Measurements from ENCODE around the gene ACACB.

Gene ACACB

GRCh38 chr12:109255377-109255776 is 139.0 kb downstream of the ACACB start:
- DNase-seq (ENCODE audit: low read depth in 3 of 3) = no peak

- DNase-seq (ENCODE audit: low read depth in 3 of 3) = no peak
Measured at GRCh38 chr12:109256011-109256410, 139.6 kb downstream of the ACACB start.

- no peak for DNase-seq (ENCODE audit: low read depth in 3 of 3)
Measured at GRCh38 chr12:109258201-109258600, 141.8 kb downstream of the ACACB start.

GRCh38 chr12:109258607-109259544 is 142.5 kb downstream of the ACACB start:
- no peak for DNase-seq (ENCODE audit: low read depth in 3 of 3)

- DNase-seq (ENCODE audit: low read depth in 3 of 3) = no peak
Measured at GRCh38 chr12:109259545-109259895, 143.1 kb downstream of the ACACB start.

GRCh38 chr12:109261087-109261486 is 144.7 kb downstream of the ACACB start:
- no peak for DNase-seq (ENCODE audit: low read depth in 3 of 3)

GRCh38 chr12:109261939-109262338 is 145.6 kb downstream of the ACACB start:
- DNase-seq (ENCODE audit: low read depth in 3 of 3) = no peak

- DNase-seq (ENCODE audit: low read depth in 3 of 3) = no peak
Measured at GRCh38 chr12:109263439-109263838, 147.1 kb downstream of the ACACB start.

GRCh38 chr12:109264095-109264942 is 147.9 kb downstream of the ACACB start:
- peak; percentile 38 to 50 (median 44) for DNase-seq (ENCODE audit: low read depth in 3 of 3)

- DNase-seq (ENCODE audit: low read depth in 3 of 3) = no peak
Measured at GRCh38 chr12:109264943-109265650, 148.7 kb downstream of the ACACB start.

GRCh38 chr12:109266106-109266879 is 149.9 kb downstream of the ACACB start:
- no peak for DNase-seq (ENCODE audit: low read depth in 3 of 3)

GRCh38 chr12:109267361-109267760 is 151.0 kb downstream of the ACACB start:
- no peak for DNase-seq (ENCODE audit: low read depth in 3 of 3)

GRCh38 chr12:109268896-109269295 is 152.5 kb downstream of the ACACB start:
- no peak for DNase-seq (ENCODE audit: low read depth in 3 of 3)

GRCh38 chr12:109269428-109269827 is 153.0 kb downstream of the ACACB start:
- no peak for DNase-seq (ENCODE audit: low read depth in 3 of 3)

- no peak for DNase-seq (ENCODE audit: low read depth in 3 of 3)
Measured at GRCh38 chr12:109270494-109270893, 154.1 kb downstream of the ACACB start.

- DNase-seq (ENCODE audit: low read depth in 3 of 3) = no peak
Measured at GRCh38 chr12:109271418-109271817, 155.0 kb downstream of the ACACB start.

GRCh38 chr12:109273354-109273753 is 157.0 kb downstream of the ACACB start:
- DNase-seq (ENCODE audit: low read depth in 3 of 3) = no peak

- DNase-seq (ENCODE audit: low read depth in 3 of 3) = no peak
Measured at GRCh38 chr12:109274381-109274780, 158.0 kb downstream of the ACACB start.

- DNase-seq (ENCODE audit: low read depth in 3 of 3) = no peak
Measured at GRCh38 chr12:109275173-109275572, 158.8 kb downstream of the ACACB start.

GRCh38 chr12:109276160-109276559 is 159.8 kb downstream of the ACACB start:
- DNase-seq (ENCODE audit: low read depth in 3 of 3) = no peak

- no peak for DNase-seq (ENCODE audit: low read depth in 3 of 3)
Measured at GRCh38 chr12:109277255-109277898, 161.0 kb downstream of the ACACB start.
